Hematopoietic multipotent progenitor cell treated with erythropoietin and hydrocortisone succinate and interleukin-3 and kit ligand, for 8 days (in vitro differentiated cells): ENCODE measurements around the gene EPN2.

Source experiments
- DNase-seq: peaks from one replicate; pipeline ENCODE4 v3.0.0-alpha.2; 2015

The EPN2 gene

DNA sequence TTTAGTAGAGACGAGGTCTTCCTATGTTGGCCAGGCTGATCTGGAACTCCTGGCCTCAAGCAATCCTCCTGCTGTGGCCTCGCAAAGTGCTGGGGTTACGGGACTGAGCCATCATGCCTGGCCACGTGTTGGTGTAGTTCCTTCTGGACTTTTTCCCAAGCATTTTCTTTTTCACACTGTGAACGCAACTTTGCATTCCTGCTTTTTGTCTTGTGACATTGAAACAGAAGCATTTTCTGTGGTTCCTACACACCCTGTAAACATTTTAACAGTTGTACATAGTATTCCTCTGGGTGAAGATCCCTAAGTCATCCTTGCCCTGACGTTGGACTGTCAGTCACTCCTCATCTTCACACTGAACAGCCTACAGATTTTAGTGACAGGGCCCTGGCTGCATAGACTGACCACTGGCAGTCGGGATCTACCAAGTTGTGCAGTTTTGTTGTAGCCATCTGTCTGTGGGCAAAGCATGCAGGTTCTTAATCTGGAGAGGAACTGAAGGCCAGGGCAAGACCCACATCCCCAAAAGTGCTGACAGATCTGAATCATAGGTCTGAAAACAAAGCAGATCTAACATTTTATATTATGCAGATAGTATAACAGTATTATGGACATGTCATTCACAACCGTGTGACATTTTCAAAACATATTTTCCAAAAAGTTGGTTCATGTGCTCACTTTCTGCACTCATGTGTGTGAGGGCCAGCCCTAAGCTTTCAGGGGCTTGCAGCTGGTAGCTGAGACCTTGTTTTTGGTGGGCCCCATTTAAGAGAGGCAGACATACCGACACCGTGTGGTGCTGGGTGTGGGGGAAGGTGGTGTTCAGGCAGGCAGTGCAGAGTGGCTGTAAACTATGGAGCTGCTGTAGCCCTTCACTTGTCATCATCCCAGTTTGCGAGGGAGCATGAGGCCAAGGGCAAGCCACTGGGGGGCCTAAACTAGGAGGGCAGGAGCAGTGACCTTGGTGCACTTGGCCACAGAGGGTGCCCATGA, 59.9 kb downstream of the EPN2 start:
- no peak for DNase-seq

GRCh38 chr17:19298569-19299213, 61.5 kb downstream of the EPN2 start:
- DNase-seq: no peak

DNA sequence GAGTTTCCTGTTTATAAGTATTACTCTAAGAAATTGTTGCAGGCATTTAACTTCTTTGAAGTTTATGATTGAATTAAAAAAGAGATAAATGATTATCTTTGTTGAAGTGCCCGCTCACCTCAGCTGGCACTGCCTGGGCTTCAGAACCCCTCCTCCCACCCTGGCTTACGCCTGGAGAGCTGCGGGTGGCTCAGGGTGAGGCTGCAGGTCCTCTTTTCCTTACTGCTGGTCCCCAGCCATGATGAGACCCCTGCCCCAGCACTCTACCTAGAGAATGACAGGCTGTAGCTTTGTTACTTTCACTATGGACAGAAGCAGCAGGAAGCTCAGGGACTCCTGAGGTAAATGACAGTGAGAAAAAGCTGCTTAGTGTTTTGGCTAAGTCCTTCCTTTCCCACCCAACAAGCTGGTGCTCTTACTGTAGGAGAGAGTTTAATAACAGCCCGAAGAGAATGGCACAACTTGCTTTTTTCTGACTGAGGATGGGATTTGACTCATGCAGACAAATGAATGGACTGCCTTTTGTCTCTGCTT, 62.1 kb downstream of the EPN2 start:
- DNase-seq: no peak

- no peak for DNase-seq
Measured at GRCh38 chr17:19299866-19300265, 62.7 kb downstream of the EPN2 start.

- no peak for DNase-seq
Measured at GRCh38 chr17:19301274-19301951, 64.2 kb downstream of the EPN2 start.

GRCh38 chr17:19301973-19302372, 64.8 kb downstream of the EPN2 start:
- DNase-seq: no peak

GRCh38 chr17:19302791-19303331, 65.7 kb downstream of the EPN2 start:
- DNase-seq: no peak

DNA sequence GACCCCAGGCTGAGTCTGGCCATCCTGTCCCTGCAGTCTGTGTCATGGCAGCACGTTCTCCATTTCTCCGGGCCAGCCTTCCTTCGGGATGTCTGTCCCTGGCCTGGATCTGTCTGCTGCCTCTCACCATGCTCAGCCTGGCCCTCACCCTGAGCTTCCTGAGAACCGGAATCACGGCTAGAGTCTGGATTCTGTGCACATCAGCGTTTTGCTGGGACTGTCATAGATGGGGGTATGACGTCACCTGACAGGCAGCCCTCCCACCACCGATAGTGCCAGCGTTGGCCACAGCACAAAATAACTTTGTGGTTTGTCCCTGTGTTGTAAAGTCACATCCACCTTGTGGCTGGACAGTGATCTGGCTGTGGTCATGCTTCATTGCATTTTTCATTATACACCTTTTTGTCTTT, 66.2 kb downstream of the EPN2 start:
- DNase-seq: no peak

- peak; percentile 38 for DNase-seq
Measured at GRCh38 chr17:19304209-19304608, 67.0 kb downstream of the EPN2 start.

DNA sequence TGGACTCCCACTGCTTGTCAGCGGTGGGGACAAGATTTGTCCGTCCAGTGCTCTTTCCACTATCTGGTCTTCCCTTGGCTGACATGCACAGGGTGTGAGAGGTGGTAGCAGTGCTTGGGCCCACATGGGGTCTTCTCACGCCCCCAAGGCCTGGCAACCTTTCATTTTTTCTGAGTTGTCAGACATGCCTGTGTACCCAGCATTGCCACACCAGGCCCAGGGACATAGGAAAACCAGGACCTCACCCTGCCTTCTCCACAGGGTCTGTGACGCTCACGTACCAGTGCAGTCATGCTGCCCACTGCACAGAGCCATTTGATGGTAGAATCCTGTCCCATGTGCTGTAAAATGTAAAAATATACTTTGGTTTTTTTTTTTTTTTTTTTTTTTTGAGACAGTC, 67.6 kb downstream of the EPN2 start:
- no peak for DNase-seq

GRCh38 chr17:19305256-19305655, 68.1 kb downstream of the EPN2 start:
- DNase-seq: peak; percentile 27

DNA sequence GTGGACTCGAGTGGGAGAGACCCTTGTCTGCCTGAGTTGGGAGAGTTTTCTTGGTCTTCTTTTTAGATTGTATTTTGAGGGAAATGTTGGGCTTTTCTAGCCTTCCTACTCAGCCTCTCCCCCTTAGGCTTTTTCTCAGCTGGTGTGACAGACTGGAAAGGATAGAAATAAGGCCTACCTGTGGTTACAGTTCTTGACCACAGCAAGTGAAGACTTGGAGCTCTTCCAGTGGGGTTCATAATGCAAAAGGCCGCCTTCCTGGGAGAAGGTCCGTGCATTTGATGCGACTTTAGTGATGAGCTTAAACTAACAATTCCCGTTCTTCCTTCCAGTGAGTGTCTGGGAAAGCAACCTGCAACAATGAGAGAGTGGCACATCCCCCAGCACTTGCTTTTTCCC, 68.6 kb downstream of the EPN2 start:
- DNase-seq: no peak

- peak; percentile 10 for DNase-seq
Measured at GRCh38 chr17:19306160-19307111, 69.3 kb downstream of the EPN2 start.

- DNase-seq: no peak
Measured at GRCh38 chr17:19307521-19307920, 70.4 kb downstream of the EPN2 start.

GRCh38 chr17:19308398-19308797, 71.2 kb downstream of the EPN2 start:
- DNase-seq: no peak

- DNase-seq: no peak
Measured at GRCh38 chr17:19309701-19310100, 72.5 kb downstream of the EPN2 start.

DNA sequence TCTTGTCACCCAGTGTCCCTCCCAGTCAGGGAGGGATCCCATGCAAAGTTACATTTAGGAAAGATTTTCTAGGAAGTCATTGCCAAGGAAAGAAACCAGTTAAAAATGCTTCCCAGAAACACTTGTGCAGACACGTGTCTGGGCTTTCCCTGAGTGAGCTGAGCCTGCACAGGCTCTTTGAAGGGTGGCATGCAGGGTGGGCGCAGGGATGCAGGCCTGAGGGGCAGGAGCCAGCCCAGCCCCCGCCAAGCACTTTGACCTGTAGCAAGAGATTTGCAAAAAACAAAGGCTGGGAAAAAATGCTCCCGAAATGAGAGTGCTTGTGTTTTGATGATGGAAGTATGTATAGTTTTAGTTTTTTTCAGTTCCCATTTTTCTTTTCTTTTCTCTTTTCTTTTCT, 73.0 kb downstream of the EPN2 start:
- DNase-seq: no peak

DNA sequence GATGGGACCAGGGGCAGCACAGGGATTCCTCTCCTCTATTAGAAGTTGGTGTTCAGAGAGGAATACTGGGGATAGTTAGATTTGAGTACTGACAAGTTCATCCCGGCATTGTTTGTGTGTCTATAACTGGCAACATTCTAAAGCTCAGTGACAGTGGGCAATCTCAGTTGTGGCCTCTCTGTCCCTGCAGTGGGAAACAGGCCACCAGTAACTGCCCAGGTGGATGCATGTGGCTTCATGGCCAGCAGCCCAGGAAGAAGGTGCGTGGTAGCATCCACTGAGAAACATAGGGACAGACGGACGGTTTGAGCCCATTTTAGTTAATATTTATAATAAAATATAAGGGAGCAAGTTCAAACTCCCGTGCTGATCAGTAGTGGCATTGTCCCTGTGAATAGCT, 73.8 kb downstream of the EPN2 start:
- no peak for DNase-seq

- DNase-seq: no peak
Measured at GRCh38 chr17:19311421-19312215, 74.5 kb downstream of the EPN2 start.

DNA sequence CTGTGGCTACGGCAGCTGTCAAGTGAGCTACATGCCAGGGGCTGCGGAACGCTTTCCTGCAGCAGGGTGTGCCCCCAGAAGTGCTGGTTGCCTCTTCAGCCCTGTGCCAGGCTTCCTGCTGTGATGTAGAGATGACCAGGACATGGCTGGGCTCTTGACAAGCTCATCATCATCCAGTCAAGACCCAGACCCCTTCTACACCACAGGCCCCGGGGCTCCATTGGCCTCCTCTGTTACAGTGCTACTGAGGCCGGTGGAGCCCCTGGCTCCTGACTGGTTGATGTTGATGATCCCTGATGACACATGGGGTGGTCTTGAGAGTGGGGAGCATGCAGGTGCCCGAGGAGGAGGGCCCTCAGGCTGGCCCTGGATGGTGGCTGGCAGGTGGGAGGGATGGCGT, 75.2 kb downstream of the EPN2 start:
- DNase-seq: no peak
